Fibroblast of lung (primary cell): ENCODE measurements around the gene WDR83. TPM values are rescaled to one million over a fixed set of nuclear protein-coding genes. Genes with fewer than 3 reads are reported as not detected.

Experiments used
- DNase-seq, 2 donors: peaks; one replicate each; pipeline versions ENCODE4 v3.0.0 to v3.0.0-alpha.2; 2010; ENCODE audit warnings: low read depth in 2 of 2
- H2AFZ ChIP-seq: 2 replicates; pipeline ENCODE4 v1.5.1; 2012; ENCODE audit warnings: low read length, control low read depth, inconsistent platforms
- H3K27ac ChIP-seq: 2 replicates; pipeline ENCODE4 v1.5.1; 2011; ENCODE audit warnings: low read length, control low read depth; ENCODE audit not compliant: insufficient read depth
- H3K27me3 ChIP-seq: 2 replicates; pipeline ENCODE4 v1.5.1; 2011; ENCODE audit warnings: mild to moderate bottlenecking, low read length; ENCODE audit not compliant: control insufficient read depth, insufficient read depth
- H3K36me3 ChIP-seq: 2 replicates; pipeline ENCODE4 v1.5.1; 2011; ENCODE audit warnings: low read length; ENCODE audit not compliant: control insufficient read depth, insufficient read depth
- H3K4me1 ChIP-seq: 2 replicates; pipeline ENCODE4 v1.5.1; 2011; ENCODE audit warnings: low read length; ENCODE audit not compliant: control insufficient read depth, insufficient read depth; ENCODE audit errors: extremely low read depth
- H3K4me2 ChIP-seq: 2 replicates; pipeline ENCODE4 v1.5.1; 2011; ENCODE audit warnings: low read length, control low read depth; ENCODE audit not compliant: insufficient read depth; ENCODE audit errors: extremely low read depth
- H3K4me3 ChIP-seq, 4 experiments: fragments of 200-600 bp in 1 of 4; sonication (generic) in 1 of 4; replicated peaks in 1 of 4; 2 replicates each; pipeline ENCODE4 v1.5.1; 2011 to 2016; ENCODE audit warnings: low read length in 4 of 4, low read depth in 3 of 4, mild to moderate bottlenecking in 3 of 4, control low read depth in 2 of 4, inconsistent platforms in 1 of 4, mixed read lengths in 1 of 4; ENCODE audit not compliant: insufficient read depth in 1 of 4; ENCODE audit errors: control extremely low read depth in 1 of 4
- H3K79me2 ChIP-seq: 2 replicates; pipeline ENCODE4 v1.5.1; 2012; ENCODE audit warnings: mild to moderate bottlenecking, low read length, inconsistent platforms; ENCODE audit not compliant: control insufficient read depth, insufficient read depth
- H3K9ac ChIP-seq: 2 replicates; pipeline ENCODE4 v1.5.1; 2011; ENCODE audit warnings: mild to moderate bottlenecking, low read length, control low read depth; ENCODE audit not compliant: insufficient read depth
- H3K9me3 ChIP-seq: 2 replicates; pipeline ENCODE4 v1.5.1; 2012; ENCODE audit warnings: low read depth, low read length; ENCODE audit not compliant: control insufficient read depth, insufficient read depth
- H4K20me1 ChIP-seq: 2 replicates; pipeline ENCODE4 v1.5.1; 2011; ENCODE audit warnings: low read length; ENCODE audit not compliant: control insufficient read depth, insufficient read depth; ENCODE audit errors: extremely low read depth
- CTCF ChIP-seq, 2 donors: IDR thresholded peaks in 1 of 2; conservative IDR thresholded peaks in 1 of 2; 1 replicate in 1 of 2; 2 replicates in 1 of 2; pipeline ENCODE4 v1.5.1; 2011 to 2012; ENCODE audit warnings: low read length in 2 of 2, control low read depth in 1 of 2, inconsistent platforms in 1 of 2, low read depth in 1 of 2, mild to moderate bottlenecking in 1 of 2
- EZH2 ChIP-seq: IDR thresholded peaks from 2 replicates; pipeline ENCODE4 v1.5.1; 2012; ENCODE audit warnings: low read length, control low read depth, mild to moderate bottlenecking; ENCODE audit errors: missing control alignments
- polyA plus RNA-seq, 2 donors: library from polyadenylated mRNA; depleted of rRNA in 1 of 2; stranded (reverse) in 1 of 2; unstranded in 1 of 2; fragments of >200 nt; gene quantifications; 2 replicates each; pipeline ENCODE4 v1.2.1, GENCODE V29; 2011 to 2012; ENCODE audit warnings: missing spikeins in 1 of 2
- total RNA-seq: library from RNA; depleted of rRNA; stranded (reverse); fragments of >200 nt; gene quantifications from 2 replicates; pipeline ENCODE4 v1.2.1, GENCODE V29; 2014

WDR83 gene
- total and polyA plus RNA-seq, 2 donors (not counting 1 experiment from before 2014, with no cell fraction given): 4.1 to 11.7 TPM

DNA sequence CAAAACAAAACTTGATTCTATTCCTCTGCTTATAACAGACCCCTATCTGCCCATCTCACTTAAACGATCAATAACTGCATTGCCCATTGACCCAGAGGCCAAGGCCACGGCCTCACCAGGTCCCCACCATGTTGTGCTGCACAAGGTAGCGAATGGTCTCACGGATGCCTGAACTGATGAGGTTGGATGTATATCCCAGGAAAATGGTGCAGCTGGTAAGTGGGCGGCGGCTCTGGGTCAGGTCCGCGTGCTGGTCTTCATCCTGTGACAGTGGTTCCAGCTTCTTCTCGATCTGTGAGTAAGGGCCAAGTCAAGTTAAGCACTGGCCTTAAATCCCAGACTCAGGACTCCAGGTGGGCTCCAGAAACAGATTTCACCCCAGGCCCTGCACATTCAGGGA is 13.4 kb downstream of the WDR83 start:
- Histone ChIP-seq H3K79me2 (peaks cover 10% of the 10 kb centered on the region), H3K27ac (no peak overlapping the region), H3K27me3 (no peaks in the 10 kb centered on the region), H3K36me3 (peaks cover 24% of the 10 kb centered on the region), H3K4me2 (no peak overlapping the region), H4K20me1 (no peaks in the 10 kb centered on the region), H3K9ac (no peak overlapping the region), H3K4me3 (no peak overlapping the region), H3K4me1 (no peaks in the 10 kb centered on the region), H3K9me3 (no peaks in the 10 kb centered on the region), H2AFZ (no peak overlapping the region)
- no peak for TF ChIP-seq CTCF (conservative IDR thresholded peaks at IDR 0.05 in 1 of 2, IDR thresholded peaks at IDR 0.05 in 1 of 2; ENCODE audit: low read depth in 1 of 2, low read length in 2 of 2)
- no peak for TF ChIP-seq EZH2
- no peak for DNase-seq

DNA sequence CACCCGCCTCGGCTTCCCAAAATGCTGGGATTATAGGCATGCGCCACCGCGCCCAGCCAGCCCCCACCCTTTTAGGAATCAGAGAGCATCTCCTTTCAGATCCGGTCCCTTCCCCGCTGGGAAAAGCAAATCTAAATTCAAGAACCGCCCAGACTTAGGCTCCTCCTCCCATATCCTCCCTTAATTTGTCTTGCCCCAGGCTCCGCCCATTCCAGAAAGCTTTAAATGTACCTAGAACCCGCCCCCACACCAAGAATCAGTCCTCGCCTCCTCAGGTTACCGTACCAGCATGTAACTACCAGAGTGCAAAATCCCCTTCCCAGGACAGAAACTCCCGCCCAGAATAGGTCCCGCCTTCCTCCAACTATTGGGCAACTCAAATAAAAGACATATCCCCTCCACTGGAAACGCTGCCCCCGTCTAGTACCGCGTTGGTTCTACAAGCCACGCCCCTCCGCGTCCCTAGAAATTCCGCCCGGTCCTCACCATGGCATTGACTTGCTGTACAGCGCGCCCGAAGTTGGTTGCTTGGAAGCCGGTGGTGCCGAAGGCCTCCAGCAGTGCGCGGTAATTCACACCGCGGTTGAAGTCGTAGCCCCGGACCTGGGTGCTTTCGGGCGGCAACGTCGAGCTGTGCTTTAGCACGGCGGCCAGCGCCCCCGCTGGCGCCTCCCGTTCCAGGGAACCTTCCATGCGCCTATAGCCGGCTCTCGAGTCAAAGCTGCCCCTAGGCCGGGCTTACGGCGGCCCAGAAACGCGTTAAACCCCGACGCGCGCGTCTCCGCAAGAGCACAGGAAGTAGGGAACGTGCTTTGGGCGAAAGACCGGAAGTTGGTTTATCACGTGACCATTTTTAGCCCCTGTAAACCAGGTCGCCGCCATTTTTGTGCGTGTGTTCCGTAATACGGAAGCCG is 14.7 kb downstream of the WDR83 start, which contains the start of gene DHPS:
Gene DHPS, minus strand, starts transcription at position 807 of the 914 bp plus-strand sequence. Its CDS starts 114 bp downstream, at position 693.
- Histone ChIP-seq H3K27me3 (no peaks in the 10 kb centered on the region), H3K9ac (peak within 1 kb of the TSS; percentile 95), H3K36me3 (peaks cover 14% of the 10 kb centered on the region), H3K4me2 (peak within 1 kb of the TSS; percentile 88), H3K27ac (peak within 1 kb of the TSS; percentile 98), H3K4me1 (no peaks in the 10 kb centered on the region), H3K4me3 (peak within 1 kb of the TSS; percentile 84 to 99 (median 94)), H4K20me1 (no peaks in the 10 kb centered on the region), H3K9me3 (no peaks in the 10 kb centered on the region), H3K79me2 (peaks cover 10% of the 10 kb centered on the region), H2AFZ (peak within 1 kb of the TSS; percentile 79)
- no peak for TF ChIP-seq EZH2
- no peak for TF ChIP-seq CTCF (conservative IDR thresholded peaks at IDR 0.05 in 1 of 2, IDR thresholded peaks at IDR 0.05 in 1 of 2; ENCODE audit: low read depth in 1 of 2, low read length in 2 of 2)
- peak; percentile 98 to 99 for DNase-seq

GRCh38 chr19:12685831-12686230 is 19.2 kb downstream of the WDR83 start:
- no peak overlapping the region for H3K4me2 ChIP-seq
- H2AFZ ChIP-seq: no peak overlapping the region
- no peak for DNase-seq
- H3K4me1 ChIP-seq: no peaks in the 10 kb centered on the region
- TF ChIP-seq CTCF (conservative IDR thresholded peaks at IDR 0.05 in 1 of 2, IDR thresholded peaks at IDR 0.05 in 1 of 2; ENCODE audit: low read depth in 1 of 2, low read length in 2 of 2) (no peak), EZH2 (no peak)
- no peaks in the 10 kb centered on the region for H3K27me3 ChIP-seq
- H3K4me3 ChIP-seq: no peak overlapping the region
- H4K20me1 ChIP-seq: no peaks in the 10 kb centered on the region
- no peaks in the 10 kb centered on the region for H3K79me2 ChIP-seq
- no peaks in the 10 kb centered on the region for H3K9me3 ChIP-seq
- no peak overlapping the region for H3K27ac ChIP-seq
- H3K36me3 ChIP-seq: no peaks in the 10 kb centered on the region
- H3K9ac ChIP-seq: no peak overlapping the region
